ENCODE data around the gene CSRNP3.

Gene CSRNP3

GRCh38 chr2:165448406-165448805, 21.1 kb upstream of the CSRNP3 start:
- TF ChIP-seq, protein P1, sequence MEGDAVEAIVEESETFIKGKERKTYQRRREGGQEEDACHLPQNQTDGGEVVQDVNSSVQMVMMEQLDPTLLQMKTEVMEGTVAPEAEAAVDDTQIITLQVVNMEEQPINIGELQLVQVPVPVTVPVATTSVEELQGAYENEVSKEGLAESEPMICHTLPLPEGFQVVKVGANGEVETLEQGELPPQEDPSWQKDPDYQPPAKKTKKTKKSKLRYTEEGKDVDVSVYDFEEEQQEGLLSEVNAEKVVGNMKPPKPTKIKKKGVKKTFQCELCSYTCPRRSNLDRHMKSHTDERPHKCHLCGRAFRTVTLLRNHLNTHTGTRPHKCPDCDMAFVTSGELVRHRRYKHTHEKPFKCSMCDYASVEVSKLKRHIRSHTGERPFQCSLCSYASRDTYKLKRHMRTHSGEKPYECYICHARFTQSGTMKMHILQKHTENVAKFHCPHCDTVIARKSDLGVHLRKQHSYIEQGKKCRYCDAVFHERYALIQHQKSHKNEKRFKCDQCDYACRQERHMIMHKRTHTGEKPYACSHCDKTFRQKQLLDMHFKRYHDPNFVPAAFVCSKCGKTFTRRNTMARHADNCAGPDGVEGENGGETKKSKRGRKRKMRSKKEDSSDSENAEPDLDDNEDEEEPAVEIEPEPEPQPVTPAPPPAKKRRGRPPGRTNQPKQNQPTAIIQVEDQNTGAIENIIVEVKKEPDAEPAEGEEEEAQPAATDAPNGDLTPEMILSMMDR (IDR thresholded peaks at IDR 0.05; ENCODE audit: low read depth, low read length, missing control alignments) = no peak
- no peak overlapping the region for H3K4me3 ChIP-seq (ENCODE audit: low read depth, low read length)
- no peak for DNase-seq (ENCODE audit: low read depth)

GRCh38 chr2:165450156-165450555, 19.3 kb upstream of the CSRNP3 start:
- TF ChIP-seq, protein P1 (IDR thresholded peaks at IDR 0.05; ENCODE audit: low read depth, low read length, missing control alignments) = no peak
- DNase-seq (ENCODE audit: low read depth) = no peak
- H3K4me3 ChIP-seq (ENCODE audit: low read depth, low read length) = no peak overlapping the region

DNA sequence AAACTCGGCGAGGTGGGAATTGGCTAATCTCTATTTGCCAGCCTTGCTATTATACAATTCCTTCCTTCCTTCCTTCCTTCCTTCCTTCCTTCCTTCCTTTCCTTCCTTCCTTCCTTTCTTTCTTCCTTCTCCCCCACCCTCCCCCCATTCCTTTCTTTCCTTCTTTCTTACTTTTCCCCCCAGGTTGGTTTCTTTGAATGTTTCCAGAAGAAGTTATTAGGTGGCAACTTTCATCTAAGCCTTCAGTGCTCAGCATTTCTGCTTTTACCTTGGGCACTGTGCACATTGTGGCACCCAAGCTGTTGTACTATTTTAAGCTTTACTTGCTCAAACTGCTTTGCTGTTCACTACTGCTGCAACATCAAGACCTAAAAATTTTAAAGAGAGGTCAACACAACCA, 17.2 kb upstream of the CSRNP3 start:
- no peak for DNase-seq (ENCODE audit: low read depth)
- H3K4me3 ChIP-seq (ENCODE audit: low read depth, low read length) = no peak overlapping the region
- TF ChIP-seq, protein P1 (IDR thresholded peaks at IDR 0.05; ENCODE audit: low read depth, low read length, missing control alignments) = no peak

GRCh38 chr2:165453561-165454094, 15.9 kb upstream of the CSRNP3 start:
- no peak for DNase-seq (ENCODE audit: low read depth)
- TF ChIP-seq, protein P1 (IDR thresholded peaks at IDR 0.05; ENCODE audit: low read depth, low read length, missing control alignments) = no peak
- no peak overlapping the region for H3K4me3 ChIP-seq (ENCODE audit: low read depth, low read length)

GRCh38 chr2:165454905-165455304, 14.6 kb upstream of the CSRNP3 start:
- TF ChIP-seq, protein P1 (IDR thresholded peaks at IDR 0.05; ENCODE audit: low read depth, low read length, missing control alignments) = no peak

GRCh38 chr2:165456027-165456426, 13.5 kb upstream of the CSRNP3 start:
- no peak overlapping the region for H3K4me3 ChIP-seq (ENCODE audit: low read depth, low read length)
- DNase-seq (ENCODE audit: low read depth) = no peak
- TF ChIP-seq, protein P1 (IDR thresholded peaks at IDR 0.05; ENCODE audit: low read depth, low read length, missing control alignments) = no peak

More at GRCh38 chr2:165454905-165455304, 14.6 kb upstream of the CSRNP3 start:
- no peak overlapping the region for H3K4me3 ChIP-seq (ENCODE audit: low read depth, low read length)
- DNase-seq (ENCODE audit: low read depth) = no peak

GRCh38 chr2:165462443-165462842, 7.1 kb upstream of the CSRNP3 start:
- no peak for DNase-seq (ENCODE audit: low read depth)
- H3K4me3 ChIP-seq (ENCODE audit: low read depth, low read length) = no peak overlapping the region
- TF ChIP-seq, protein P1 (IDR thresholded peaks at IDR 0.05; ENCODE audit: low read depth, low read length, missing control alignments) = no peak

All from GM12864 (cell line).